Superior temporal gyrus (tissue), 1 donor: Measurements from ENCODE around the gene SPACA4.
A peak's percentile ranks its signal among the peaks of the same experiment; 100 is the strongest.

Experiments used
- DNase-seq: peaks from one replicate; pipeline ENCODE4 v3.0.0-alpha.2; 2016; ENCODE audit errors: extremely low spot score

SPACA4 gene

GRCh38 chr19:48633148-48634035, 26.9 kb downstream of the SPACA4 start:
- no peak for DNase-seq

GRCh38 chr19:48634036-48634342, 27.4 kb downstream of the SPACA4 start:
- DNase-seq: no peak

- DNase-seq: peak; percentile 91
Measured at GRCh38 chr19:48634424-48635262, 28.1 kb downstream of the SPACA4 start.

- DNase-seq: peak; percentile 24
Measured at GRCh38 chr19:48635263-48635965, 28.9 kb downstream of the SPACA4 start.

- peak; percentile 40 for DNase-seq
Measured at GRCh38 chr19:48635966-48636858, 29.7 kb downstream of the SPACA4 start.

- DNase-seq: no peak
Measured at GRCh38 chr19:48636859-48637448, 30.4 kb downstream of the SPACA4 start, which contains the start of gene DBP. TSS of gene DBP (minus strand) at chr19:48637379. CDS start at chr19:48636994, 385 bp downstream.

GRCh38 chr19:48637449-48637947, 31.0 kb downstream of the SPACA4 start:
- DNase-seq: peak; percentile 99

- peak; percentile 88 for DNase-seq
Measured at GRCh38 chr19:48637948-48638830, 31.6 kb downstream of the SPACA4 start.

GRCh38 chr19:48638831-48639381, 32.4 kb downstream of the SPACA4 start:
- DNase-seq: no peak

- no peak for DNase-seq
Measured at GRCh38 chr19:48639483-48640375, 33.2 kb downstream of the SPACA4 start.

GRCh38 chr19:48641850-48642249, 35.3 kb downstream of the SPACA4 start:
- no peak for DNase-seq

GRCh38 chr19:48642862-48643261, 36.3 kb downstream of the SPACA4 start:
- DNase-seq: no peak

- DNase-seq: no peak
Measured at GRCh38 chr19:48644355-48644754, 37.8 kb downstream of the SPACA4 start.

GRCh38 chr19:48644839-48645619, 38.5 kb downstream of the SPACA4 start:
- DNase-seq: peak; percentile 89

GRCh38 chr19:48645620-48646000, 39.1 kb downstream of the SPACA4 start:
- peak; percentile 55 for DNase-seq

- DNase-seq: peak; percentile 85
Measured at GRCh38 chr19:48646001-48646721, 39.6 kb downstream of the SPACA4 start, which contains the start of gene CA11. TSS of gene CA11 (minus strand) at chr19:48646187. CDS start at chr19:48645632, 555 bp downstream.
